HG03025 (cell line): ENCODE measurements around the gene DCTN4.
"Not testable (repeated sequence)": the region's sequence is repeated elsewhere in the genome, so short reads cannot be mapped to it uniquely, and the experiment has no call there.

ENCODE experiments used
- ATAC-seq: cut with Tn5 transposase; IDR thresholded peaks from one replicate; pipeline ENCODE4 v1.9.1; 2021; ENCODE audit warnings: mild to moderate bottlenecking, moderate library complexity; ENCODE audit not compliant: unreplicated experiment, low FRiP score

The DCTN4 gene

DNA sequence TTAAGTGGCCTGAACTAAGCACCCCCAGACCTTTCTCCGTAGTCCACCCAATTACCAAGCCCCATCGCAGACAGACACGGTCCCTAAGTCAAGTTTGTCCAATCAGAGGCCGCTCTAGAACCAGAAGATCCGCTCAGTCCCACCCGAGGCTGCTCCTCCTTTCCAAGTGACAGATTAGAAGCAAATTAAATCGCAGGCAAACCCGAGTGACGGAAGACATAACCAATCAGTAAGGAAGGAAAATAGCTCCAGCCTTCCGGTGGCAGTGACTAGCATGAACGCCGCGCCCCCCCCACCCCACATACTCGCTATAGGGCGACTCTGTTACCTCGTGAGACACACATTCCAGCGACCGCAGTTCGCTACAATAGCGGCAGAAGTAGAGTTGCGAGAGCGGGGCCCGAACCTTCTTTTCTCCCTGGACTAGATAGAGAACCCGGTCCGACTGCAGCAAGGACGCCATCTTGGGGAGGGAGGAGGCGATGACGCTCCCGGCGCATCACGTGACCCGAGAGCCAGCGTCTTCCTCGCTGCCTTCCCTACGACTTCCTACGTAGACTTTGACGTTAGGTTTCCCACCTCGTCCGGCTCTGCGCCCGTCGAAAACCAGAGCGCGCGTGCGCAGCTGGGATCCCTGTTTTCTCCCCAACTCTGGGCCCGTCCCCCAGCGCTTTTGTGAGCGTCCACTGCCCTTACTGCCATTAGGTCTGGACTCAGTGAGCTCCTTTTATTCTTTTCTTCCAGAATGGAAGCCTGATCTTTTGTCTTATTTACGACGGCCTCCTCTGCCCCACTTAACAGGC is at the start of gene DCTN4:
Gene DCTN4 (minus strand): TSS at position 487 of the 803 bp plus-strand sequence. CDS start 24 bp downstream, at position 463.
- peak; percentile 96 for ATAC-seq

DNA sequence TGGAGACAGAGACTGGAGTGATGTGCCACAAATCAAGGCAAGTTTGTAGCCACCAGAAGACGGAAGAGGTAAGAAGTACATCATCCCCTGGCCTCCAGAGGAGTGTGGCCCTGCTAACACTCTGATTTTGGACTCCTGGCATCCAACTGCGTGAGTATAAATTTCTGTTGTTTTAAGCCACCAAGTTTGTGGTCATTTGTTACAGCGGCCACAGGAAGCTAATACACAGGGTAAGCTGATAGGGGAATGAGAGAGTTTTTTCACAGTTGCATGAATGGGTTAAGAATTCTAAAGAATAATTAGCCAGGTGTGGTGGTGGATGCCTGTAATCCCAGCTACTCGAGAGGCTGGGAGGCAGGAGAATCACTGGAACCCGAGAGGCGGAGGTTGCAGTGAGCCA is 45.6 kb upstream of the DCTN4 start:
- ATAC-seq = no peak

GRCh38 chr5:150801117-150801927 is 42.5 kb upstream of the DCTN4 start:
- no peak for ATAC-seq

- ATAC-seq = no peak
Observed at GRCh38 chr5:150797384-150797783, 38.6 kb upstream of the DCTN4 start.

GRCh38 chr5:150794927-150795326 is 36.1 kb upstream of the DCTN4 start:
- ATAC-seq = no peak

GRCh38 chr5:150793423-150793888 is 34.6 kb upstream of the DCTN4 start:
- ATAC-seq = not testable (repeated sequence)

GRCh38 chr5:150791536-150791935 is 32.7 kb upstream of the DCTN4 start:
- no peak for ATAC-seq

DNA sequence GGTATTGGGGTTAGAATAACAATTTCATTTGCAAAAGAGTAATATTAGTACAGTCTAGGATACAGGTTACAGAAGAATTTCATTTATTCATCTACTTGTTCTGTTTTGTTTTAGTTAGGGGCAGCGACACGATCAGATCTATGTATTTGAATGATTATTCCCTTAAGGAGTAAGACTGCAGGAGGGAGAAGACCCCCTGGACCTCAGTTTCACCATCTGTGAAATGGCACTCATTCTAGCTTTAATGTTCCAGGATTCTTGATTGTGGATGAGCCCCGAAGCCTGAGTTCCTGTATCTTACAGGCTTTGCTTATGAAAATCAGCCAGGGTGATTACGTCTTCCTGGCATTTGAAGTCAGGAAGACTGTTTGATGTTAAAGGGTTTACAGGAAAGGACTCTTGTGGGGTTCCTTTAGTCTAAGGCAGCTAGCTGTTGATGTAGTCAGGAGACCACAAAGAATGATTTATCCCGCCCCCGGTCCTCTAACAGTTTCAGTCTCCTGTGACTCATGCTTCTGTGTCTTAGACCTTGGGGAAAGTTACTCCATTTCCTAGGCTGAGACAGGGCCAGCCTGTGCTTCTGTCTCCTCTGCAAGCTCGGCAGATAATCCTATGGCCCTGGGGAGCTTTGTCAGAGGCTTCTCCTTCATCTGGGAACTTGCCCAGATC is 31.3 kb upstream of the DCTN4 start:
- peak; percentile 94 for ATAC-seq

GRCh38 chr5:150789450-150789849 is 30.6 kb upstream of the DCTN4 start:
- no peak for ATAC-seq

DNA sequence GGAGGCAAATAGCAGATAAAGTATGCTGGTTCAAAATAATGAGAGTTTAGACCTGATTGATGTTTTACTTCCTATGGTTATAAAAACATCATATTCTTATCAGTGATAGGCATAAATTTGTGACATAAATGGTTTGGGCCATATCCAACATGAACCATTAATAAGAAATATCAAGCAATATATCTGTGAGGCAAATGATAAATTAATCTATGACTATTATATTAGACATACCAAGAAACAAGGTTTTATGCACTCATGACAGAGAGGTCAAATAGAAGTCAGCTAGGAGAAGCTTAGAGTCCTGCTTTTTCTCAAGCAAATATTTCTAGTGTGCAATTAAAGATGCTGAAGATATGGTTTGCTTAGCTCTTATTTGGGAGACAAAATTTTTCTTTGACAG is 30.2 kb upstream of the DCTN4 start:
- ATAC-seq = no peak

DNA sequence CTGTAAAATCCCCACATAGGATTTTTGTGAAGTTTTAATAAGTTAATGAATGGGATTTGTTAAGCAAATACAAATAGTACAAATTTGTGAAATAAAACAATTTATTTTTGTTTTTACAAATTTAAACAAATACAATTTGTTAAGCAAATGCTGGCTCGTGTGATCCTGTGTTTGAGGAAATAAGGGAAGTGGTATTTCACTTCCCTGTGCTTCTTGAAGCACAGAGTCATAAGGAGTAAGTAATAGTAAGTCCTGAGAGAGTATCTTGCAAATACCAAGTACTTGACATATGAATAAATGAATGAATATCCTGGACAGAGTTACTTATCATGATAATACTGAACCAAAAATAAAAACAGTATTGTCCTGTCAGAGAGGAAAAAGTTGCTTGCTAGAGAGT is 28.8 kb upstream of the DCTN4 start:
- ATAC-seq = no peak

DNA sequence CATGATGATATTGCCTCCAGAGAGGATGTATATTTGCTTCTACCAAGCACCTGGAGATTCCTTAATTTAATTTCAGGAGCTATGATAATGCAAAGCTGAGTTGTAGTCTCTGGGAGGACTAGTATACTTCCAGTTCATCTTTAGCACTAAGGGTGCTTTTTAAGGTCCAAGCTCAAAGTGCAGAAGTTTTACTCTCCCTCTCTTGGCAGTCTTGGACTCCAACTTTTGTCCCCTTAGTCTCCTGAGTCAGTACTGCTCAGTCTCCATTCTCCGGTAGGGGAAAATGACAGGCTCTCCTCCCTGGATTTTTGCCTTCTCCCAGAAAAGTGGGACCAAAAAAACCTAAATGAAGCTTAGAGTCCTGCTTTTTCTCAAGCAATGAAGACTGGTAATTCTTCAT is 28.1 kb upstream of the DCTN4 start:
- no peak for ATAC-seq

DNA sequence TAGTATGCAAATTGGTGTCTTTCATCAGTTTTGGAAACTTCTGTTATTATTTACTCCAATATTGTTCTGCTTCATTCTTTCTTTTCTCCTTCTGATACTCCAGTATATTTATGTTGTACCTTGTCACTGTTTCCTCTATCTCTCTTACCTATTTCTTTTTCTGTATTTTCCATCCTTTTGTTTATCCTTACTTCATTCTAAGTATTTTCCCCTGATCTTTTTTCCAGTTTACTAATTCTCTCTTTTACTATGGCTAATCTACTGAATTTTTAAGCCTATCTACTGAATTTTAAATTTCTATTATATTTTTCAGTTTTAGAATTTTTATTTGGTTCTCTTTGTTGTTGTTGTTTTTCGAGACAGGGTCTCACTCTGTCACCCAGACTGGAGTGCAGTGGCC is 27.1 kb upstream of the DCTN4 start:
- no peak for ATAC-seq

- peak; percentile 42 for ATAC-seq
Observed at GRCh38 chr5:150783422-150783928, 24.7 kb upstream of the DCTN4 start.

DNA sequence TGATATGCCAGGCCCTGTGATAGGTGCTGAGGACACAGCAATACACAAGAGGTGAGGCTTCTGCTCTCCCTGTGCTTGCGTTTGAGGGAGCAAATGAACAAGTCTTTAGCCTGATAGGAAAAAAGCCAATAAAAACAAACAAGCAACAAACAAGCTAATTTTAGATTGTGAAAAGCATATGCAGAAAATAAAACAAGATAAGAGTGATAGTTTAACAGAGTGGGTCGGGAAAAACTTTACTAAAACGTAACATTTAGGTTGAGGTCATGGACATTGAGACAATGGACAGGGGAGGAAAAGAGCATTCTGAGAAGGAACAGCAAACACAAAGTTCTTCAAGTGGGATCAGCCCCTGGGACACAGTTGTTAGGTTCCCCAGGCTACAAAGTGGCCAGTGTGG is 24.0 kb upstream of the DCTN4 start:
- ATAC-seq = no peak

GRCh38 chr5:150781706-150782614 is 23.1 kb upstream of the DCTN4 start:
- ATAC-seq = no peak

GRCh38 chr5:150780816-150781221 is 22.0 kb upstream of the DCTN4 start:
- no peak for ATAC-seq

- peak; percentile 40 for ATAC-seq
Observed at GRCh38 chr5:150780187-150780692, 21.4 kb upstream of the DCTN4 start.

DNA sequence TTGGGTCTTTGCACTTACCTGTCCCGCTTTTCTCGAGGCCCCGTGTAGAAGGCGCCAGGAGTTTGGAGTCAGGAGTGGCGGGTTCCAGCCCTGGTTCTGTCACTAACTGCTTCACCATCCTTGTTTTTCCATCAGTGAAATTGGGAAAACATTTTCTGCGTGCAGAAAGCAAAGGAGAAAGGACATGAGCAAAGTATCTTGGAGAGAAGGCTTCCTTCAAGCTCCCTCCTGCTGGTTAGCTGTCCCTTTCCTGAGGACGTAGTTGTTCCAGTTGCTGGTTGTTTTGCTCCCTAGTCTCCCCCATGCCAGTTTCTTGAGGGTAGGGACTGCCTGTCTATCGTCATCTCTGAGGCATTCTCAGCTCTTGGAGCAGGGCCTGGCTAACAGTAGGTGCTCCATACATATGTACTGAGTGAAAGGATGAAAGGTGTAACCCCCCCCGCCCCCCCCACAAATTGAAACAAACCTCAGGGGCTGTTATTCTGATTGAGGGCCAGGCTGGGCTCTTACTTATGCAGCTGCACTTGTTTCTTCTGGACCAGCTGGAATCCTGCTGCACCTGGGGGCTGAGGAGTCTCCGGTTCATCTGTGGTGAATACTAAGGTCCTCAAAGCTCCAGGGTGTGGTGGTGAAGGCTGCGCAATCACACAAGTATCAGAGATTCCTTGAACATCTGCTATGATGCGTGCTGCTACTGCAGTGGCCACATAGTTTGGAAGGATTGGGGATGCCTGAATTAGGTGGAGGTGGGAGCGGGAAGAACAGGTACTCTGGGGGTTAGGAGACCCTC is 20.8 kb upstream of the DCTN4 start:
- no peak for ATAC-seq
